Activated CD4-positive, alpha-beta T cell treated with anti-CD3 and anti-CD28 coated beads, Interleukin-2, Interleukin-4, amounts not matched to agents 100 ng/mL and 50 ng/mL, durations not matched to agents 16 hours and 8 hours (primary cell): ENCODE measurements around the gene IZUMO4.

Experiments used
- DNase-seq: peaks from one replicate; pipeline ENCODE4 v3.0.0-alpha.2; 2020; ENCODE audit warnings: low spot score

The IZUMO4 gene

GRCh38 chr19:2096480-2097202 is at the start of gene IZUMO4:
IZUMO4 (plus strand) TSS chr19:2096915; CDS start chr19:2096946, 31 bp downstream.
- peak; percentile 100 for DNase-seq

- no peak for DNase-seq
Measured at GRCh38 chr19:2047076-2047448, 49.7 kb upstream of the IZUMO4 start.

GRCh38 chr19:2047449-2048103 is 49.1 kb upstream of the IZUMO4 start:
- no peak for DNase-seq

GRCh38 chr19:2048104-2048958 is 48.4 kb upstream of the IZUMO4 start:
- DNase-seq: no peak

GRCh38 chr19:2048959-2049740 is 47.6 kb upstream of the IZUMO4 start:
- no peak for DNase-seq

GRCh38 chr19:2049741-2050348 is 46.9 kb upstream of the IZUMO4 start:
- peak; percentile 69 for DNase-seq

GRCh38 chr19:2050349-2050990 is 46.2 kb upstream of the IZUMO4 start:
- DNase-seq: no peak

- DNase-seq: peak; percentile 97
Measured at GRCh38 chr19:2050991-2051772, 45.5 kb upstream of the IZUMO4 start, which contains the start of gene MKNK2. MKNK2 (minus strand) TSS chr19:2051244; CDS start chr19:2050851, 393 bp downstream.

- no peak for DNase-seq
Measured at GRCh38 chr19:2051773-2052704, 44.7 kb upstream of the IZUMO4 start.

- DNase-seq: no peak
Measured at GRCh38 chr19:2053601-2054389, 42.9 kb upstream of the IZUMO4 start.

GRCh38 chr19:2054763-2055162 is 42.0 kb upstream of the IZUMO4 start:
- DNase-seq: no peak

GRCh38 chr19:2055931-2056836 is 40.5 kb upstream of the IZUMO4 start:
- DNase-seq: peak; percentile 38

GRCh38 chr19:2056837-2057192 is 39.9 kb upstream of the IZUMO4 start:
- no peak for DNase-seq

GRCh38 chr19:2057484-2058469 is 38.9 kb upstream of the IZUMO4 start:
- DNase-seq: no peak

- DNase-seq: no peak
Measured at GRCh38 chr19:2058570-2059421, 37.9 kb upstream of the IZUMO4 start.
